ENCODE measurements around the gene LRMDA. TPM values are rescaled to one million over a fixed set of nuclear protein-coding genes. Genes with fewer than 3 reads are reported as not detected.

LRMDA gene
- total RNA-seq, 4 donors from 2014 or later: 9.8 to 18.6 (median 15.8) TPM

DNA sequence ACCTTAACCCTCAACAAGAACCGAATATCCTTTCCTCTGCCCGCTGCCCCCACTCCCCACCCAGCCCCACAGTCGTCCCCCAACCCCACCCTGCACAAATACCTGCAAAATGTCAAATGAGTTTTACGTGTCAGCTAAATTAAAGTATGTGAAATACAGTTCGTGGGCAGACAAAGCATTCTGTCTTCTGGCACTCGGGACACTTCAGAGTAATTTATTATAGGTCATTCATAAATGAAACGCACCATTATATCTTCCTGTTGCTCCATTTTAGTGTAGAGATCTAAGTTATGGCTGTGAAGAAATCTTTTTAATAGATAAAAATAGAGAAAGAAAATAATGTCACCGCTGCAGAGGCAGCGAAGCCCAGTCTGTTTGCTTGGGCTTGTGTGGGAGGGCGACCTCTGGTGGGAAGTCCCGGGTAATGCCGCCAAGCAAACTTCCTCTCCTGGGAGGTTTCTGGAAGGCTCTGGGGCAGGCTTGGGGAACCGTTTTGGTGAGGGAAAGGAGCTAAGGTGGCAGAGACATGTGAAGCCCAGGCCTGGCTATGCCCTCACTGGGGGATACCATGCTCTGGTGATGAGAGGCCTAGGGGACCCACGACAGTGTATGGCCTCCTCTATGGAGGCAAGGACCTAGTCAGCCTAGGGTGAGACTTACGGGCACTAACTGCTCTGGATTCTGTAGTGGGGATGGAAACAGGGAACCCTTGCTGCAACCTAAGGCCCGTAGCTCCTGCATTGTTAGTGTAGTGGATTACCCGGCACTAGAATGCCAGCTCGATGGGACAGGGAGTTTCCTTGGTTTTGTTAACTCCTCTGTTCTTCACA is 604.9 kb downstream of the LRMDA start:
- Histone ChIP-seq H3K4me3 (peak overlapping the region in 1 of 4 donors; percentile 18), H3K27ac (peak overlapping the region; percentile 26 to 87 (median 60)), H3K9me3 (peaks cover 0 to 9% (median 0%) of the 10 kb centered on the region in 4 donors), H3K36me3 (peaks cover 0 to 11% (median 0%) of the 10 kb centered on the region in 3 donors), H3K4me1 (peaks cover 0 to 45% (median 24%) of the 10 kb centered on the region in 4 donors), H3K27me3 (no peaks in the 10 kb centered on the region)
- TF ChIP-seq POLR2A (IDR thresholded peaks at IDR 0.05) (peak in 1 of 2 donors; percentile 15), EP300 (IDR thresholded peaks at IDR 0.05) (peak in 1 of 2 donors; percentile 81)
- TF ChIP-seq, protein P1, sequence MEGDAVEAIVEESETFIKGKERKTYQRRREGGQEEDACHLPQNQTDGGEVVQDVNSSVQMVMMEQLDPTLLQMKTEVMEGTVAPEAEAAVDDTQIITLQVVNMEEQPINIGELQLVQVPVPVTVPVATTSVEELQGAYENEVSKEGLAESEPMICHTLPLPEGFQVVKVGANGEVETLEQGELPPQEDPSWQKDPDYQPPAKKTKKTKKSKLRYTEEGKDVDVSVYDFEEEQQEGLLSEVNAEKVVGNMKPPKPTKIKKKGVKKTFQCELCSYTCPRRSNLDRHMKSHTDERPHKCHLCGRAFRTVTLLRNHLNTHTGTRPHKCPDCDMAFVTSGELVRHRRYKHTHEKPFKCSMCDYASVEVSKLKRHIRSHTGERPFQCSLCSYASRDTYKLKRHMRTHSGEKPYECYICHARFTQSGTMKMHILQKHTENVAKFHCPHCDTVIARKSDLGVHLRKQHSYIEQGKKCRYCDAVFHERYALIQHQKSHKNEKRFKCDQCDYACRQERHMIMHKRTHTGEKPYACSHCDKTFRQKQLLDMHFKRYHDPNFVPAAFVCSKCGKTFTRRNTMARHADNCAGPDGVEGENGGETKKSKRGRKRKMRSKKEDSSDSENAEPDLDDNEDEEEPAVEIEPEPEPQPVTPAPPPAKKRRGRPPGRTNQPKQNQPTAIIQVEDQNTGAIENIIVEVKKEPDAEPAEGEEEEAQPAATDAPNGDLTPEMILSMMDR (IDR thresholded peaks at IDR 0.05): peak; percentile 80 to 95 (median 84)
- peak; percentile 74 to 86 for DNase-seq (ENCODE audit: low spot score in 2 of 2)
- WGBS, 2 donors: 33 to 35% methylated on average over 18 of the region's 18 CpGs

DNA sequence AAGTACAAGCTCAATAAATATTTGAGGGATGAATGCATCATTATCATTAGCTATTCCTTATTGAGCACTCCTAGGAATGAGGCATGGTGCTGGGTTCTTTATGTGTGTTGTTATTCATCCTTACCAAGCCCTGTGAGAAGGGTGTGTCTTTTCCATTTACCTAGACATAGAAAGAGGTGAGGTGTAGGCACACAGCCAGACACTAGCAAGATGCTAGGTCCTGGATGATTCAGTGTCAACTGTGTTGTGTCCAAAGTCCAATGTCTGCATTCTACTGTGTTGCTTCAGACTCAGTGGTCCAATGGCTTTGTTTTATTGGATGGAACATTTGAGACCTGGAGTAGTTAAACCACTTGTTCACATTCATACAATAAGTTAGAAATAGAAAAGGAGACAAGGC is 605.5 kb downstream of the LRMDA start:
- peak overlapping the region; percentile 26 to 87 (median 44) for H3K27ac ChIP-seq
- TF ChIP-seq, protein P1 (IDR thresholded peaks at IDR 0.05): no peak
- TF ChIP-seq EP300 (IDR thresholded peaks at IDR 0.05): no peak
- no peak for TF ChIP-seq POLR2A (IDR thresholded peaks at IDR 0.05)
- H3K4me1 ChIP-seq: peaks cover 0 to 45% (median 24%) of the 10 kb centered on the region in 4 donors
- H3K36me3 ChIP-seq: peaks cover 0 to 11% (median 0%) of the 10 kb centered on the region in 3 donors
- no peak overlapping the region for H3K4me3 ChIP-seq
- H3K27me3 ChIP-seq: no peaks in the 10 kb centered on the region
- peaks cover 0 to 9% (median 0%) of the 10 kb centered on the region in 4 donors for H3K9me3 ChIP-seq
- DNase-seq (ENCODE audit: low spot score in 2 of 2): no peak

DNA sequence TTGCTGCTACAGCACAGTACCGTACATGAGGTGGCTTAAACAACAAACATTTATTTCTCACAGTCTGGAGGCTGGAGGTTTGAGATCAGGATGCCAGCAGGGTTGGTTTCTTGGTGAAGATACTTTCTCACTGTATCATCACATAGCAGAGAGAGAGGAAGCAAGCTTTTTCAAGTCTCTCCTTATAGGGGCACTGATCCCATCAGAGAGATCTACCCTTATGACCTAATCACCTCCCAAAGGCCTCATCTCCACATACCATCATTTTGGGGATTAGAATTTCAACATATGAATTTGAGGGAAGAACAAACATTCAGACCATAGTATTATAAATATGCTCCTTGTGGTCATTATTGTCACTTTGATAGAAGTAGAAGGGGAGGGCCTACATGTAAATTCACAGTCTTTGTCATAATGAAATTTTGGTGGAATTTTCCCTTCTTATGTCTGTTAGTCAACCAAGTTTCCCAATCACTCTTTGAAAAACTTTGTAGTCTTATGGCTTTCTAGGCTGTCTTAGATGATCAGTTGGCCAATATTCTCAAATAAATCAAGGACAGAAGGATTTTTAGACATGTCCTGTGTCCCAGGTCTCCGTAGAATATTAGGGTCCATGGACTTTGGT is 606.2 kb downstream of the LRMDA start:
- Histone ChIP-seq H3K27me3 (no peaks in the 10 kb centered on the region), H3K27ac (peak overlapping the region in 2 of 4 donors; percentile 17 to 23), H3K9me3 (peaks cover 0 to 9% (median 0%) of the 10 kb centered on the region in 4 donors), H3K36me3 (peaks cover 0 to 11% (median 0%) of the 10 kb centered on the region in 3 donors), H3K4me1 (peaks cover 0 to 42% (median 24%) of the 10 kb centered on the region in 4 donors), H3K4me3 (no peak overlapping the region)
- DNase-seq (ENCODE audit: low spot score in 2 of 2): no peak
- TF ChIP-seq EP300 (IDR thresholded peaks at IDR 0.05) (no peak), POLR2A (IDR thresholded peaks at IDR 0.05) (no peak)
- TF ChIP-seq, protein P1 (IDR thresholded peaks at IDR 0.05): no peak
- WGBS, 2 donors: 78 to 85% methylated on average over 2 of the region's 2 CpGs

DNA sequence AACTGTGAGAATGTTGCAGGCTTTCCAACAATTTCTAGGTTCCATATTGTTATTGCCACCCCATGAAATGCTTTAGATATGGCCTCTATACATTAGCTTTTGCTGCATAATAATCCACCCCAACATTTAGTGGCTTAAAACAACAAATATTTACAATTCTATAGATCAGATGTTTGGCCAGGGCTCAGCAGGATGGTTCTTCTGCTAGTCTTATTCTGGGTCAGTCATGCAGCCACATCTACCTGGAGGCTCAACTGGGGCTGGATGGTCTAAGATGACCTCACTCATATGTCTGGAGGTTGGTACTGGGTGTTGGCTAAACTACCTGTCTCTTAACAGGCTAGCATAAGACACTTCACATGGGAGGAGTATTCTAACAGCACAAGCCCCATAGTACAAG is 607.3 kb downstream of the LRMDA start:
- H3K27ac ChIP-seq: no peak overlapping the region
- no peak for DNase-seq (ENCODE audit: low spot score in 2 of 2)
- H3K36me3 ChIP-seq: peaks cover 0 to 11% (median 0%) of the 10 kb centered on the region in 3 donors
- H3K9me3 ChIP-seq: peaks cover 0 to 9% (median 0%) of the 10 kb centered on the region in 4 donors
- no peak overlapping the region for H3K4me3 ChIP-seq
- TF ChIP-seq, protein P1 (IDR thresholded peaks at IDR 0.05): no peak
- TF ChIP-seq EP300 (IDR thresholded peaks at IDR 0.05) (no peak), POLR2A (IDR thresholded peaks at IDR 0.05) (no peak)
- H3K4me1 ChIP-seq: peaks cover 0 to 32% (median 19%) of the 10 kb centered on the region in 4 donors
- H3K27me3 ChIP-seq: no peaks in the 10 kb centered on the region

All from tibial nerve (tissue), 4 donors.